GM21360 (cell line): ENCODE results near the gene MYOM3.

Experiments
- ATAC-seq: cut with Tn5 transposase; IDR thresholded peaks from one replicate; pipeline ENCODE4 v1.9.1; 2021; ENCODE audit warnings: mild to moderate bottlenecking, moderate library complexity; ENCODE audit not compliant: unreplicated experiment

Gene MYOM3

GRCh38 chr1:24139222-24139489, 27.2 kb upstream of the MYOM3 start:
- ATAC-seq = no peak

DNA sequence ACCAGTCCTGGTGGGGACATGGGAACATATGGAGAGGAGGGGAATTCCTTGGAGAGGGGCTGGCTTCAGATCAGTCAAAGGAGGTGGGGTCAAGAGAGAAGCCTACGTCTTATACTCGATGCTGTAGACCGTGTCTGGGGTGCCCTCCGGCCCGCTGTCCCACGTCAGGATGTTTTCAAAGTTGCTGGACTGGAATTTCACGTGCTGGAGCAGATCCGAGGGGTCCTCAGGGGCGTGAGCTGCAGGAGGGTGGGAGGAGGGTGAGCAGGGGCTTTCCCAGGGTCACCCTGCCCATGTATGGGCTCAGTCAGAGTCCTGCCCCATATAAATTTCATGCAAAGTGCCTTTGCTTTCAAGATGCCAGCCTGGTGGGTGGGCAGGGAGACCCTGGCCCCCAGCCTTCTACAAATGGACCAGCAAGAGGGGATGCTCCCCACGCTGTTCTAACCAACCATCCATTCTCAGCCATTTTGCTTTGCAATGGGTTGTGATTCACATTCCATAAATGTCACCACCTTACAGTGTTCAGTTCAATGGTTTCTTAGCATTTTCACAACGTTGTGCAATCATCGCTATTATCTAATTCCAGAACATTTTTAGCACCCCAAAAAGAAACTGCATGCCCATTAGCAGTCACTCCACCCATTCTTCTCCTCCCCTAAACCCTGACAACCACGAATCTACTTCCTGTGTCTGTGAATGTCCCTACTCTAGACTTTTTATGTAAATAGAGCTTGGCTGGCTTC, 26.7 kb upstream of the MYOM3 start:
- ATAC-seq = no peak

- ATAC-seq = no peak
Observed at GRCh38 chr1:24136956-24137539, 25.1 kb upstream of the MYOM3 start.

DNA sequence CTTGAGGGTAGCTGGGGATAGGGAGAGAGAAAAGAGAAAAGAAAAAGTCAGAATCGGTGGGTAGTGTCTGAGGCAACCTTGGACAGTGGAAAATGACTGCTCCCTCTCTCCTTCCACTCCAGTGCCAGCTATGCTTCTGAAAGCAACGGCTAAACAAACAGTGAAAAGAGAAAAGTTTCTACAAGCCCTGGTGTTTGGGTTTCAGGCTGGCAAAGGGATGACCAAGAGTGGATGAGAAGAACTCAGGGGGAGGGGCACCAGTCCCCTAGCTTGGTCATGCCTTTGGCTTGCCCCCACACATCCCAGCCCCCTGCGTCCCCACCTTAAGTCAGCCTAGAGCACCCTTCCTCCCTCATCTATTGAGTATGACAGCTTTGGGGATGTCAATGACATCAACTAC, 22.4 kb upstream of the MYOM3 start:
- ATAC-seq = no peak

- ATAC-seq = no peak
Observed at GRCh38 chr1:24133819-24134218, 21.9 kb upstream of the MYOM3 start.

DNA sequence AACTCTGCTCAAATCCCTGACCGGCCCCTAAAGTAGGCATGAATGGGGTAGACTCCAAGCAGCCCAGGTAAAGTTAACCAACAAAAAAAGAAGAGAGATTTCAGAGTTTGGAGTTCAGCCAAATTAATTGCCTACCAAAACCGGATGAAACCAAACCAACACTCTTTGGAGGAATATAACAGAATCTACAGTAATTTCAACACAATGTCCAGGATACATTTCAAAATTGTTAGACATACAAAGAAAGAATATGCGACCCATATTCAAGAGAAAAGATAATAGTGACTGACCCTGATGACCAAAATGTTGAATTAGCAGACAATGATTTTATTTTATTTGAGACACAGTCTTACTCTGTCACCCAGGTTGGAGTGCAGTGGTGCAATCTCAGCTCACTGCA, 18.4 kb upstream of the MYOM3 start:
- ATAC-seq = no peak

- ATAC-seq = no peak
Observed at GRCh38 chr1:24127801-24128363, 15.9 kb upstream of the MYOM3 start.

- ATAC-seq = no peak
Observed at GRCh38 chr1:24127134-24127800, 15.3 kb upstream of the MYOM3 start.

DNA sequence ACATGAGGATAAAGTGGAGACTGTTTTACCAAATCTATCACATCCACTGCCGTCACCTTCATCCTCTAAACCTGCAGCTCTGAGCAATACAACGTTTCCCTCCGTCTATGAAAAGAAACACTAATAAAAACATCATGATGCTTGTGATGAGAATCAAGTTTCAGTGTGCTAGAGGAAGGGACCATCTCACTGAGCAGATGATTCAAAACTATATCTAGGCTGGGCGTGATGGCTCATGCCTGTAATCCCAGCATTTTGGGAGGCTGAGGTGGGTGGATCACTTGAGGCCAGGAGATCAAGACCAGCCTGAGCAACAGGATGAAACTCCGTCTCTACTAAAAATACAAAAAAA, 14.7 kb upstream of the MYOM3 start:
- no peak for ATAC-seq

DNA sequence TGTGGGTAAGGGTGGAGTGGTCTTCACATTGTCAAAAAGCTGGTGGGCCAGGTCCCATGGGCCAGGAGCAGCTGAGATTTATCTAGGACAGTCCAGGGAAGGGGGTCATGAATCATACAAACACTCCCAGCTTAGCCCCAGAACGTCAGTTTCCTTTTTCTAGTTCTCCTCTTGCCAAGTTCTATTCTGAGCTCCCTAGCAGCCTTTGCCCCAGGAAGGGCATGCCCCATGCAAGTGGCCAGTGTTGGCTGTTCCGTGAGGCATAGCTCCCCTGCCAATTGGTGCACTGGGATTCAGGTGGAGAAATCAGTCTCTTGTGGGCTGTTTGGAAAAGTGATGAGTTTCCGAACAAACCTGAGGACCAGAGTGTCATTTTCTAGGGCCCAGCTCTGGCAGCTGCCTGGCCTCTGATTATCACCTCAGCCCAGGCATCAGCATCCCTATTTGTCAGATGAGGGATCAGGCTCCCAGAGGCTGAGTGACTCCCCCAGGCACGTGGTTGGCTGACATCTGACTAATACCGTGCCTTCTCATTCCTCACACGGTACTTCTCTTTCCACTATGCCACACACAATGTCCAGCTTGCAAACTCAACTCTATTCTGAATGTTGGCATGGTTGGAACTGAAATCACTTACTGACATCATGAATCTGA, 14.2 kb upstream of the MYOM3 start:
- no peak for ATAC-seq

DNA sequence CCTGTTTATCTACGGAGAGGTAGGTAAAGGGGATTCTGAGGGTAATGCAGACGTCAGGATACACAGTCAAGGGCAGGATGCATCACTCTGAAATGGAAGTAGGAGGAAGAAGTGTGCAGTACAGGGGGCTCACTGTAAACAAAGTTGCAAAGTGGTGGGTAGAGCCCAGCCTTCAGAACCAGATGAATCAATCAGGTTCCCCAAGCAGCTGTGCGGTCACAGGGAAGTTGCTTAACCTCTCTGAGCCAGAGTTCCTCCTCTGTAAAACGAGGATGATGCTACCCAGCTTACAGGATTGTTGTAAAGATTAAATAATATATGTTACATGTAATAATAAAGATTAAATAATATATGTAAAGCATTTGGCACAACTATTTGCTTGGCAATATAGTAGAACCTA, 13.5 kb upstream of the MYOM3 start:
- no peak for ATAC-seq

DNA sequence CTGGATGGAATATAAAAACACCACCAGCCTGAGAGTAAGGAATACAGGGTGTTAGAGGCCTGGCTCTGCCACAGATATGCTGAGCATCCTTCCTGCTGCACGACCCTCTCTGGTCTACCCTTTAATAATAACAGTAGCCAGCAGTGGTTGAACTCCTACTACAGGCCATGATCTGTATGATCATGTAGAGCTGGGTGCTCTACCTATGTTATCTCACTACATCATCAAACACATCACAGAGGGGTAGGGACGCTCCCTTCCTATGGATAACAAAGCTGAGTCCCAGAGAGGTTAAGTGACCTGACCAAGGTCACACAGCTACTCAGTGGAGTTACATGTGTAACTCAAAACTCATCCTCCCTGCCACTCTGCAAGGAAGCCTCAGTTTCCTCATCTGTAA, 13.0 kb upstream of the MYOM3 start:
- no peak for ATAC-seq

- ATAC-seq = no peak
Observed at GRCh38 chr1:24123611-24124010, 11.7 kb upstream of the MYOM3 start.

GRCh38 chr1:24122776-24123175, 10.8 kb upstream of the MYOM3 start:
- ATAC-seq = no peak

- ATAC-seq = no peak
Observed at GRCh38 chr1:24121406-24121805, 9.5 kb upstream of the MYOM3 start.

- ATAC-seq = no peak
Observed at GRCh38 chr1:24120965-24121364, 9.0 kb upstream of the MYOM3 start.

GRCh38 chr1:24119859-24120756, 8.2 kb upstream of the MYOM3 start:
- ATAC-seq = no peak

GRCh38 chr1:24119489-24119858, 7.5 kb upstream of the MYOM3 start:
- ATAC-seq = no peak

DNA sequence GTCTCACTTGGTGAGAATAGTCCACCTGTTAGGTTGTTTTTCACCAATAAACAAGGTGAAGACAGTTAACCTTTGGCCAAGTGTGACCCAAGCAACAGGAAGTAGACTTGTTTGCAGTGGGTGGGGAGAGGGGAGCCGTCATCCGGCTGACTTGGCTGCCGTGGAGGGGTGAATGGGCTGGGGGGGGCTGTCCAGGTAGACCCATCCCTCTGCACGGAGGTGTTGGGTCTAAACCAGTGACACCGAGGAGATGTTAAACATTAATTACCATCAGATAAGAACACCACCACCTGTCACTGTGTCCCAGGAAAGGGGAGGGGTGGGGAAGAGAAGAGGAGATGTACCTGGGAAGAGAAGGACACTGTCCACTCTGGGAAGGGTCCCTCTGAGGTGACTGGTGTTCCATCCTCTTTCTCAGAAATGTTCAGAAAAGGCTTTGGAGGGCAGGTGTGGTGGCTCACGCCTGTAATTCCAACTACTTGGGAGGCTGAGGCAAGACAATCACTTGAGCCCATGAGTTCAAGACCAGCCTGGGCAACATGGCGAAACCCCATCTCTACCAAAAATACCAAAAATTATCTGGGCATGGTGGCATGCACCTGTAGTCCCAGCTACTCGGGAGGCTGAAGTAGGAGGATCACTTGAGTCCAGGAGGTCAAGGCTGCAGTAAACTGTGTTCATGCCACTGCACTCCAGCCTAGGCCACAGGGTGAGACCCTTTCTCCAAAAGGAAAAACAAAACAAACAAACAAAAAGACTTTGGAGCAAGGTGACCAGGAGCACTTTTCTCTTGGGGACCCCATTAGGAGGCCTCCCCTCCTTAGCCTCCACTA, 6.7 kb upstream of the MYOM3 start:
- no peak for ATAC-seq
